Smooth muscle cell (in vitro differentiated cells): ENCODE results near the gene TCF7L2. TPM values are rescaled to one million over a fixed set of nuclear protein-coding genes. Genes with fewer than 3 reads are reported as not detected.
A peak's percentile ranks its signal among the peaks of the same experiment; 100 is the strongest.

ENCODE experiments used
- DNase-seq: peaks from one replicate; lab custom pipeline; 2025; ENCODE audit not compliant: unreplicated experiment; lab: John Stamatoyannopoulos, UW
- H2AFZ ChIP-seq: fragments of 200-600 bp; sonication (generic); 2 replicates; pipeline ENCODE4 v1.6.0; 2016; ENCODE audit warnings: antibody characterized with exemption, low read depth, mild to moderate bottlenecking
- H3F3A ChIP-seq: fragments of 200-600 bp; sonication (generic); 2 replicates; pipeline ENCODE4 v1.6.0; 2017; ENCODE audit warnings: antibody characterized with exemption, low read depth
- H3K27ac ChIP-seq: fragments of 200-600 bp; sonication (generic); 2 replicates; pipeline ENCODE4 v1.5.1; 2016; ENCODE audit warnings: low read depth, mild to moderate bottlenecking
- H3K27me3 ChIP-seq: fragments of 200-600 bp; sonication (generic); 2 replicates; pipeline ENCODE4 v1.6.1; 2016; ENCODE audit warnings: low read depth, mild to moderate bottlenecking
- H3K36me3 ChIP-seq: fragments of 200-600 bp; sonication (generic); 2 replicates; pipeline ENCODE4 v1.5.1; 2016; ENCODE audit warnings: low read depth
- H3K4me1 ChIP-seq: fragments of 200-600 bp; sonication (generic); 2 replicates; pipeline ENCODE4 v1.5.1; 2016; ENCODE audit warnings: low read depth
- H3K4me2 ChIP-seq: fragments of 200-600 bp; sonication (generic); 2 replicates; pipeline ENCODE4 v1.6.0; 2016; ENCODE audit warnings: mild to moderate bottlenecking
- H3K4me3 ChIP-seq: fragments of 200-600 bp; sonication (generic); 2 replicates; pipeline ENCODE4 v1.5.1; 2016; ENCODE audit warnings: mild to moderate bottlenecking
- H3K79me2 ChIP-seq: fragments of 200-600 bp; sonication (generic); 2 replicates; pipeline ENCODE4 v1.6.0; 2016; ENCODE audit warnings: low read depth, mild to moderate bottlenecking
- H3K9ac ChIP-seq: fragments of 200-600 bp; sonication (generic); 2 replicates; pipeline ENCODE4 v1.6.0; 2016; ENCODE audit warnings: low read depth
- H3K9me3 ChIP-seq: fragments of 200-600 bp; sonication (generic); replicated peaks from 2 replicates; pipeline ENCODE4 v1.5.1; 2016; ENCODE audit warnings: low read depth
- H4K20me1 ChIP-seq: fragments of 200-600 bp; sonication (generic); 2 replicates; pipeline ENCODE4 v1.6.0; 2016; ENCODE audit warnings: low read depth
- CTCF ChIP-seq: fragments of 200-600 bp; sonication (generic); IDR thresholded peaks from 2 replicates; pipeline ENCODE4 v1.5.1; 2017; ENCODE audit warnings: borderline replicate concordance, mild to moderate bottlenecking, antibody characterized with exemption; ENCODE audit not compliant: insufficient read depth, poor library complexity, severe bottlenecking
- WGBS: methylation state at CpG from one replicate; pipeline ENCODE4 v1.1.7; 2016; ENCODE audit warnings: low lambda C conversion rate; 5-methylcytosine and 5-hydroxymethylcytosine counted together
- polyA plus RNA-seq: library from polyadenylated mRNA; unstranded; fragments of >200 nt; fragmentation: Nextera tagmentation; extraction: Ambion mirVana; gene quantifications from 2 replicates; pipeline ENCODE4 v1.2.1, GENCODE V29; 2016
- total RNA-seq: library from RNA; depleted of rRNA; stranded (reverse); fragments of >200 nt; gene quantifications from 2 replicates; pipeline ENCODE4 v1.2.3, GENCODE V29; 2014

Gene TCF7L2
- total and polyA plus RNA-seq, 2 experiments from 2014 or later = 14.6 to 17.7 TPM

- Histone ChIP-seq H3K4me1 (peaks cover 45% of the 10 kb centered on the region), H3K27me3 (no peaks in the 10 kb centered on the region), H3K9ac (no peak overlapping the region), H3K36me3 (no peaks in the 10 kb centered on the region), H4K20me1 (peaks cover 75% of the 10 kb centered on the region), H2AFZ (no peak overlapping the region), H3K9me3 (no peaks in the 10 kb centered on the region), H3K4me3 (no peak overlapping the region), H3K79me2 (peaks cover 64% of the 10 kb centered on the region), H3K27ac (peak overlapping the region; percentile 61), H3K4me2 (peak overlapping the region; percentile 75), H3F3A (peaks cover 45% of the 10 kb centered on the region)
- WGBS = 17% methylated on average over 5 of the region's 5 CpGs
- DNase-seq = no peak
- no peak for TF ChIP-seq CTCF
Measured at GRCh38 chr10:112963835-112964234, 13.8 kb downstream of the TCF7L2 start.

- Histone ChIP-seq H3K9ac (no peak overlapping the region), H2AFZ (no peak overlapping the region), H3K4me3 (no peak overlapping the region), H3K9me3 (no peaks in the 10 kb centered on the region), H4K20me1 (peaks cover 75% of the 10 kb centered on the region), H3K4me1 (peaks cover 39% of the 10 kb centered on the region), H3F3A (peaks cover 42% of the 10 kb centered on the region), H3K27me3 (no peaks in the 10 kb centered on the region), H3K27ac (peak overlapping the region; percentile 61), H3K79me2 (peaks cover 64% of the 10 kb centered on the region), H3K4me2 (peak overlapping the region; percentile 75), H3K36me3 (no peaks in the 10 kb centered on the region)
- WGBS = 95% methylated on average over 6 of the region's 6 CpGs
- no peak for TF ChIP-seq CTCF
- no peak for DNase-seq
Measured at GRCh38 chr10:112964482-112964881, 14.4 kb downstream of the TCF7L2 start.

- TF ChIP-seq CTCF = no peak
- Histone ChIP-seq H3K9ac (no peak overlapping the region), H3K4me2 (no peak overlapping the region), H3K79me2 (peaks cover 64% of the 10 kb centered on the region), H3K36me3 (no peaks in the 10 kb centered on the region), H2AFZ (no peak overlapping the region), H3K9me3 (no peaks in the 10 kb centered on the region), H3K27ac (no peak overlapping the region), H3K4me3 (no peak overlapping the region), H3K27me3 (no peaks in the 10 kb centered on the region), H3K4me1 (peaks cover 25% of the 10 kb centered on the region), H3F3A (peaks cover 36% of the 10 kb centered on the region), H4K20me1 (peaks cover 85% of the 10 kb centered on the region)
- WGBS = 73% methylated on average over 9 of the region's 9 CpGs
- DNase-seq = no peak
Measured at GRCh38 chr10:112966194-112966855, 16.3 kb downstream of the TCF7L2 start.

- H3K4me1 ChIP-seq = peaks cover 16% of the 10 kb centered on the region
- H3K27me3 ChIP-seq = no peaks in the 10 kb centered on the region
- H4K20me1 ChIP-seq = peaks cover 88% of the 10 kb centered on the region
- H2AFZ ChIP-seq = no peak overlapping the region
- DNase-seq = no peak
- 75% methylated on average over 5 of the region's 5 CpGs for WGBS
- no peak overlapping the region for H3K4me2 ChIP-seq
- no peak for TF ChIP-seq CTCF
- peaks cover 36% of the 10 kb centered on the region for H3F3A ChIP-seq
- no peak overlapping the region for H3K27ac ChIP-seq
- H3K4me3 ChIP-seq = no peak overlapping the region
- H3K36me3 ChIP-seq = no peaks in the 10 kb centered on the region
- no peaks in the 10 kb centered on the region for H3K9me3 ChIP-seq
- H3K9ac ChIP-seq = no peak overlapping the region
- peaks cover 69% of the 10 kb centered on the region for H3K79me2 ChIP-seq
Measured at GRCh38 chr10:112967200-112967599, 17.2 kb downstream of the TCF7L2 start.
